ENCODE results near the gene ADGRV1.
"Not testable (repeated sequence)": the region's sequence is repeated elsewhere in the genome, so short reads cannot be mapped to it uniquely, and the experiment has no call there.

Gene ADGRV1

DNA sequence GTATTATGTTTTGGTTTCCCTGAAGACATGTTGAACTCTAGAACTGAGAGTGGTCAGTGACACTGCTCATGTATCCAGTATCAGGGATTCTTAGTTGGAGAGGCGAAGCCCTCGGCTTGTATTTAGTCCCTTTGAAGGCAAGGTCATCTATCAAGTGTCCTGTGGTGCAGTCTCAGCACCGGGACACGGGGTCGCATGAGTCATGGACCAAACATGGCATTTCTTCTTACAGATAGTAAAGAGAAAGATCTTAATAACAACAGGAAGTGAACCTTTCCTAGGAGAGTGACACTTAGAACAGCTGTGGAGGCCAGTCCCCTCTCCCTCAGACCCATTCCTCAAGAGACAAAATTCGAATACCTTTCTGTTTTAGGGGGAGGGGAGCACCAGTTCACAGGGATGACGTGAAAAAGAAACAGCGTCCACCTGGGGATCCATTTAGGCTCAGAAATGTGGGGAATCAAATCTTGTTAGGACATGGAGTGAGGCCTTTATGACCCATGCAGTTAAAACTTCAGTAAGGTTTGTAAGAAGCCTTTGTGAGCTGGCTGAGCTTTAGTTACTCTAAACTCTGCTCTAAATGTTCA lies 86.5 kb downstream of the ADGRV1 start:
- no peak for DNase-seq (ENCODE audit: low read depth)

- DNase-seq (ENCODE audit: low read depth): no peak
Observed at GRCh38 chr5:90650767-90651166, 92.2 kb downstream of the ADGRV1 start.

GRCh38 chr5:90654215-90654614 lies 95.6 kb downstream of the ADGRV1 start:
- DNase-seq (ENCODE audit: low read depth): no peak

DNA sequence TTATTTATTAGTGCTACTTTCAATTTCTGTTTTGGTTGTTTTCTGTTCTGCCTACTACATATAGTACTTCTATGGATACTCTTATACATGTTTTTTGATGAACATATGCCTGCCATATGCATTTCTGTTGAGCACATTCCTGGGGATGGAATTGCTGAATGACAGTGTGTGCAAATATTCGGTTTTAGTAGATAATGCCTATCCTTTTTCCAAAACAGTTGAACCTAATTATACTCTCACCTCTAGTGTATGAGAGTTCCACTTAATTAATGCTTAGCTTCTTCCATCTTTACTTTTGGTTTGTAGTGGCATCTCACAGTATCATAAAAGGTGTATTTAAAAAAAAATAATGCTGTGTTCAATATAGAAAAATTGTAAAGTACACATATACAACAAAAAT lies 96.8 kb downstream of the ADGRV1 start:
- DNase-seq (ENCODE audit: low read depth): no peak

- DNase-seq (ENCODE audit: low read depth): no peak
Observed at GRCh38 chr5:90657030-90657429, 98.4 kb downstream of the ADGRV1 start.

DNA sequence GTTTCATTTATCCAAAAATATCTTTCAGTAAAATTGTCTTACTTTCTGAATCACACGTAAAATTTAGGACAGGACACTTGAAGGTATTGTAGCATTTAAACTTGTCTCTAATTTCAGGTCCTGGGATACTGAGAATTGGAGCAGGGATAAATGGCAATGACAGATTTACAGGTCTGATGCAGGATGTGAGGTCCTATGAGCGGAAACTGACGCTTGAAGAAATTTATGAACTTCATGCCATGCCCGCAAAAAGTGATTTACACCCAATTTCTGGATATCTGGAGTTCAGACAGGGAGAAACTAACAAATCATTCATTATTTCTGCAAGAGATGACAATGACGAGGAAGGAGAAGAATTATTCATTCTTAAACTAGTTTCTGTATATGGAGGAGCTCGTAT lies 99.2 kb downstream of the ADGRV1 start:
- DNase-seq (ENCODE audit: low read depth): no peak

- no peak for DNase-seq (ENCODE audit: low read depth)
Observed at GRCh38 chr5:90658620-90659019, 100.0 kb downstream of the ADGRV1 start.

DNA sequence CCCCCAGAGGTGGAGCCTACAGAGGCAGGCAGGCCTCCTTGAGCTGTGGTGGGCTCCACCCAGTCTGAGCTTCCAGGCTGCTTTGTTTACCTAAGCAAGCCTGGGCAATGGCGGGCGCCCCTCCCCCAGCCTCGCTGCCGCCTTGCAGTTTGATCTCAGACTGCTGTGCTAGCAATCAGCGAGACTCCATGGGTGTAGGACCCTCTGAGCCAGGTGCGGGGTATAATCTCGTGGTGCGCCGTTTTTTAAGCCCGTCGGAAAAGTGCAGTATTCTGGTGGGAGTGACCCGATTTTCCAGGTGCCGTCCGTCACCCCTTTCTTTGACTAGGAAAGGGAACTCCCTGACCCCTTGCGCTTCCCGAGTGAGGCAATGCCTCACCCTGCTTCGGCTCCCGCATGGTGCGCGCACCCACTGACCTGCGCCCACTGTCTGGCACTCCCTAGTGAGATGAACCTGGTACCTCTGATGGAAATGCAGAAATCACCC lies 109.5 kb downstream of the ADGRV1 start:
- DNase-seq (ENCODE audit: low read depth): not testable (repeated sequence)

GRCh38 chr5:90675222-90675621 lies 116.6 kb downstream of the ADGRV1 start:
- no peak for DNase-seq (ENCODE audit: low read depth)

DNA sequence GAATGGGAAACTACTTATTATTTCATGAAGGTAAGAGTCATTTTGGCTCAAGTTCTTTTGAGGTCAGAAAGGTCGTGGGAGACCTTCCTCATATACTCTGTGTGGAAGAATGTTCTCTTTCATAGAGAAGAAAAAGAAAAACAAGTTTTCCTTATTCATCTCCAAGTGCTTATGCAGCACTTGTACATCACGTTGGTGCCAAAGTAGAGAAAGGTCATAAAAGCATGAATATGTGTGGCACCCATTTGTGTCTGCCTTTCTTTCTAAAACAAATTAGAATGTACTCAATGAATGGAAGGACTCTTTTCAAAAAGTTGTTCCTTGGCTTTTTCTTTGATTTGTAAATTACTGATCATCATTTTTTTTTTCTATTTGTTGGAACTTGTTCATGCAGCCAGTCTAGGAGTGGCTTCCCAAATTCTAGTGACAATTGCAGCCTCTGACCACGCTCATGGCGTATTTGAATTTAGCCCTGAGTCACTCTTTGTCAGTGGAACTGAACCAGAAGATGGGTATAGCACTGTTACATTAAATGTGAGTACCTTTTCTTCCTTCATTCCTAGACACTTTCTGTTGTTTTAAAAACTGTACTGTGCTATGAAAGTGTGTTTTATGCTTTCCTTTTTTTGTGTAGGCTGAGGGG lies 122.4 kb downstream of the ADGRV1 start:
- no peak for DNase-seq (ENCODE audit: low read depth)

- DNase-seq (ENCODE audit: low read depth): no peak
Observed at GRCh38 chr5:90682278-90682677, 123.7 kb downstream of the ADGRV1 start.

- no peak for DNase-seq (ENCODE audit: low read depth)
Observed at GRCh38 chr5:90685425-90686022, 126.9 kb downstream of the ADGRV1 start.

DNA sequence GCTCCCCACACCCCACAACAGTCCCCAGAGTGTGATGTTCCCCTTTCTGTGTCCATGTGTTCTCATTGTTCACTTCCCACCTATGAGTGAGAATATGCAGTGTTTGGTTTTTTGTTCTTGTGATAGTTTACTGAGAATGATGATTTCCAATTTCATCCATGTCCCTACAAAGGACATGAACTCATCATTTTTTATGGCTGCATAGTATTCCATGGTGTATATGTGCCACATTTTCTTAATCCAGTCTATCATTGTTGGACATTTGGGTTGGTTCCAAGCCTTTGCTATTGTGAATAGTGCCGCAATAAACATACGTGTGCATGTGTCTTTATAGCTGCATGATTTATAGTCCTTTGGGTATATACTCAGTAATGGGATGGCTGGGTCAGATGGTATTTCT lies 127.8 kb downstream of the ADGRV1 start:
- DNase-seq (ENCODE audit: low read depth): not testable (repeated sequence)

- not testable (repeated sequence) for DNase-seq (ENCODE audit: low read depth)
Observed at GRCh38 chr5:90687458-90687857, 128.9 kb downstream of the ADGRV1 start.

GRCh38 chr5:90689064-90689463 lies 130.5 kb downstream of the ADGRV1 start:
- no peak for DNase-seq (ENCODE audit: low read depth)

DNA sequence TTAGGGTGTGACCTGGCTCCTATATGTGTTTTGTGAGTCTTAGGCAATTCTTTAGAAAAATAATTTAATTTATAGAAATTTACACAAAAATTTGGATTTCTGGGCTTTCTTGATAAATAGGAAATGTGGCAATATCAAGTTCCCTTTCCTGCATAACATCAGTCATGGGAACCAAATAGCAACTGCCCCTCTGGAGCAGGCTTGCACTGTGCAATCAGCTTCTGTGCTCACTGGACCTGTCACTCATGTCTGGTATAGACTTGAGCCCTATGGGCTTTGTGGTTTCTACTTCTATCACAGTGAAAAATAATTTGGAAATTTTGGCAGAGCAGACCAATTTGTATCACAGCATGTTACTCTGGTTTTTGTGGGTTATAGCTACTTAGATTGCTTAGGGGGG lies 131.7 kb downstream of the ADGRV1 start:
- no peak for DNase-seq (ENCODE audit: low read depth)

DNA sequence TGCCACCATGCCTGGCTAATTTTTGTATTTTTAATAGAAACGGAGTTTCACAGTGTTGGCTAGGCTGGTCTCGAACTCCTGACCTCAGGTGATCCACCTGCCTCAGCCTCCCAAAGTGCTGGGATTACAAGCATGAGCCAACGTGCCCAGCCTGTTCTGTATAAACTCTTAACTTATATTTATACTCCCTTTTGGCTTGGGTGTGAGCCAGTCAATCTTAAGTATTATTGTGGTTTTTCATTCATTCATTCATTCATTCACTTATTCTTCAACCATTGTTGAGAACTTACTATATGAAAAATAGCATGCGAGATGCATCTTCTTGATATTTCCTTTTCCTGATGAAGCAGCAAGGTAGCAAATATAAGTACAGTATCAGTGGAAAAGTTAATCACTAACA lies 132.9 kb downstream of the ADGRV1 start:
- DNase-seq (ENCODE audit: low read depth): no peak

- DNase-seq (ENCODE audit: low read depth): no peak
Observed at GRCh38 chr5:90696153-90696552, 137.6 kb downstream of the ADGRV1 start.

GRCh38 chr5:90700299-90700698 lies 141.7 kb downstream of the ADGRV1 start:
- DNase-seq (ENCODE audit: low read depth): no peak

GRCh38 chr5:90703932-90704331 lies 145.3 kb downstream of the ADGRV1 start:
- no peak for DNase-seq (ENCODE audit: low read depth)

DNA sequence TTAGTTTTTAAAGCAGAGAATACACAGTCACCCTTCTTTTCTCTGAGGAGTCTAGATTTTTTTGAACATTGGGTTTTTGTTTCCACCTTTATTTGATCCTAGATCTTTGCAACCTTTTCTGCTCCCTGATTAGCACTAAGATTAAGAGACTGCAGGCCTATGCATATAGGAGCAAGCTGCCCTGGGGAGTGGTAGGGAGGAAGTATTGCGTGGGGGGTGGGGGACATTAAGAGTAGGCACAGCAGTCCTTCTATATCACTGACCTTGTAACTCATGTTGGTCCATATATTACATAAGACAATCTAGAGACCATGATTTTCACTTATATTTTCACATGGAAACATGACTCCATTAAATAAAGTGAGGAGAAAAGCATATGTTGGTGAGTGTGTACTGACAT lies 149.1 kb downstream of the ADGRV1 start:
- DNase-seq (ENCODE audit: low read depth): no peak

GRCh38 chr5:90709323-90710155 lies 150.9 kb downstream of the ADGRV1 start:
- peak; percentile 16 for DNase-seq (ENCODE audit: low read depth)

DNA sequence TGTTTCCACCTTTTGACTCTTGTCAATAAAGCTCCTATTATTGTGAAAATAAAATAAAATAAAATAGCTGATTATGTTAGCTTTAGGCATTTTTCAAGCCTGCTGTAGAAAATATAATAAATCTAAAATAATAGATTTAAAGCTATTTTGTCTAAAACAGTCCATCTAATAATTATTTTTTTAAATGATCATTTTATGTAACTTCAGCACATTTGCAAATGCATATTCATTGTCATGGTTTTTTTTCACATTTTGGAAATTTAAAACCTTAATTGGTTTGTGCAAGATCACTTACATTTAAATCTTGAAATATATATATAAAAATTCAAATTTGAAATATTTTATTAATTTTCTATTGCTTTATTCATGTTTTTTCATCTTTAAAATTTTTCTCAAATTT lies 159.8 kb downstream of the ADGRV1 start:
- DNase-seq (ENCODE audit: low read depth): no peak

Data from HS-5 (cell line).